GM21528 (cell line): ENCODE measurements around the gene THSD7A.
"Not testable (repeated sequence)": the region's sequence is repeated elsewhere in the genome, so short reads cannot be mapped to it uniquely, and the experiment has no call there.

Source experiments
- ATAC-seq: cut with Tn5 transposase; IDR thresholded peaks from one replicate; pipeline ENCODE4 v1.9.1; 2021; ENCODE audit warnings: mild to moderate bottlenecking, moderate library complexity; ENCODE audit not compliant: unreplicated experiment, low FRiP score

The THSD7A gene

GRCh38 chr7:11474902-11475585, 357.0 kb downstream of the THSD7A start:
- no peak for ATAC-seq

GRCh38 chr7:11473807-11474424, 358.1 kb downstream of the THSD7A start:
- no peak for ATAC-seq

GRCh38 chr7:11473220-11473619, 358.8 kb downstream of the THSD7A start:
- no peak for ATAC-seq

DNA sequence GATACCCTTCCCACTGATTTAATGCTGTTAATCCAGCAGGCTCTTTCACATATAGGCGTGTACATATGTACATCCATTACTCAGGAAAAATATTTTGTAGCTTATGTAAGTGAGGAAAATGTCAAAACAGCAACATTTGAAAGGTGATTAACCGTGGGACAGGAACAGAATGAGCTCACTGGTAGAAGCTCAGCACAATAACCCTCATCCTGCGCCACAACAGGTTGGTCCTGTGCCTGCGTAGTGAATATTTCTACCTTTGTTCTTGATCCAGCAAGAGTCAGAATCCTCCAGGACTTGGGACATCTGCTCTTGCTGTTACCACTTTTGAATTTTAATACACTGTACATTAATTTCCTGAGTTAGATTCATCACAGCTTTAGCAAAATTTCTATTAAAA, 359.4 kb downstream of the THSD7A start:
- no peak for ATAC-seq

DNA sequence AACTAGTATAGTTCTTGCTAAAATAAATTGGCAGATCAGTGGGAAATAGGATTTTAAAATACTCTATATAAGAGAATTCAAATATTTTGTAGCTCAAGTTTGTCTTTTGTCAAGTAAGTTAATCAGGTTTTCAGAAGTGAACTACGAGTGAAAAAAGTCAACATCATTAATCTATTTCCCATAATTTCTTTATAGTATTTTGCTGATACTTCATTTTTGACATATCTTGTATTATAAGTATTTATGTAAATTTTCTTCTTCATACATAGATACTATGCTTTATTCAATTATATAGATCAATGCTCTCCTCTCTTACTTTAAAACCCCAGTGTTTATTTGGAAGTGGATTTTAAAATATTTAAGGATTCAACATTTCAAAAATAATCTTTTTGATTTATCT, 360.7 kb downstream of the THSD7A start:
- no peak for ATAC-seq

DNA sequence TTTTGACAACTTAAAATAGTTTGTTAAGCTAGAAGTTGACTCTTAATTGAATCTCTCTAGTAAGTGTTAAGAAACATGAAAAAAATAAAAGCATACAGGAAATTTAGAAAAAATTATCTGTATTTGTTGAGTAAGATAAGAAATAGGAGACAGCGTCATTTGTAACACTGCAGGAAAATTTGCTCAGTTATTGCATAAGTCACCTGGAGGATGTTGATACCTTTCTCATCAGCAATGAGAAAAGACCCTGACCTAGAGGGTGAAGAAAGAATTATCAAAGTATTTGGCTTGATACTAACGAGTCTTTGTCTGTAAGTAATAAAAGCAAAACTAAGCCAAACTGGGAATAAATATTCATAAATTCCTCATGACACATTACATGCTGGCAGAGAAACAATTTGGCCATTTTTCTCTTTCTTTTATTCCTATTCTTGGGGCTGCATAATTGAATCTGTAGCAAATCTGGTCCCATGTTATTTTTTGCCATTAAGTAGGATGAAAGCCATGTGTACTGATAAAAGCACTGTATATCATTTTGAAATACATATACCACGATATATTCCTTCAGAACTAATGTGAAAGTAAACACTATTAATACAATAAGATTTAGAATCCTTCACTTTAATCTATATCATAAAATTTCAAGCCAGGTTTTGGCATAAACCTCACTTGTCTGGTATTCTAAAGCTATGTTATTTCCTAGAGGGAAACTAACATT, 362.8 kb downstream of the THSD7A start:
- no peak for ATAC-seq

DNA sequence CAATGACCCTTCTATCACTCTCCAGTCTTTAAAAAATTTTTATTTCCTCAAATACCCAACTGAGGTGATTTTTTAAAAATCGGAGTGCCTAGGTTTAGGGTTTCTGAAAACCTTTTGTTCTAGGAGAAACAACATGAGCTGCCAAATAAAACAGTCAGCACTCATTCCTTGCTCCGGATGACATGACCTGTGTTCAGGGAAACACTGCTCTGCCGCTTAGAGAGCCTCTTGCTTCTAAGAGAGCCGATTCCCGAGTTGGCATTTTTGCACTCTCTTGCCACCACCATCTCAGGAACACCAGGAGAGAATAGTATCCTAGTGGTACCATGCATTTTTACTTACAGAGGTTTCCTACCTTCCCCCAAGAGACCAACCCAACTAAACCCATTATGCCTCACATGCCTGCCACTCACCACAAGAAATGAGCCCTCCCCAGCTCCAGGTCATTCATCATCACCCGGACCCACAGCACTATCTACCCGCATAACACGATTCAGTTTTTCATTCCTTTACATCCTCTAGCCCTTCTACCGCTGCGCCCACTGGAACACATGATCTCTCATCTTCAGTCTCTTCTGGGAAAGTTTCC, 365.4 kb downstream of the THSD7A start:
- no peak for ATAC-seq

DNA sequence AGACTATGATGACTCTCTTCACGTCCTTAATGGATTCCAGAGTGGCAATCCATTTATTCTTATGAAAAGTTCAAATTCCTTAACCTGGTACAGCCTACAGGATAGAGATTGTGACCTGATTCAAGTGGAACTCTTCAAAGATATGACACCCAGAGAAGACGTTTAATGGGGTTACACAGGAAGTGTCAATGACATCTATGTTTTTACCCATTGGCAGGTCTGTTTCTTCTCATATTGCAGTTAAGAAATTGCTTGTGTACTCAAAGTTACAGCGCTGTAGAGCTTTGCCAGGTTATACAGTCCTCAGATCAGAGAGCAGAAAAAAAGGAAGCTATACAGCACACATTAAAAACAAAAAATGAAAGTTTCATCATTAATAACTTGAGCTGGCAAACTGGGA, 367.4 kb downstream of the THSD7A start:
- ATAC-seq, result no peak

GRCh38 chr7:11461946-11462345, 370.1 kb downstream of the THSD7A start:
- ATAC-seq, result no peak

DNA sequence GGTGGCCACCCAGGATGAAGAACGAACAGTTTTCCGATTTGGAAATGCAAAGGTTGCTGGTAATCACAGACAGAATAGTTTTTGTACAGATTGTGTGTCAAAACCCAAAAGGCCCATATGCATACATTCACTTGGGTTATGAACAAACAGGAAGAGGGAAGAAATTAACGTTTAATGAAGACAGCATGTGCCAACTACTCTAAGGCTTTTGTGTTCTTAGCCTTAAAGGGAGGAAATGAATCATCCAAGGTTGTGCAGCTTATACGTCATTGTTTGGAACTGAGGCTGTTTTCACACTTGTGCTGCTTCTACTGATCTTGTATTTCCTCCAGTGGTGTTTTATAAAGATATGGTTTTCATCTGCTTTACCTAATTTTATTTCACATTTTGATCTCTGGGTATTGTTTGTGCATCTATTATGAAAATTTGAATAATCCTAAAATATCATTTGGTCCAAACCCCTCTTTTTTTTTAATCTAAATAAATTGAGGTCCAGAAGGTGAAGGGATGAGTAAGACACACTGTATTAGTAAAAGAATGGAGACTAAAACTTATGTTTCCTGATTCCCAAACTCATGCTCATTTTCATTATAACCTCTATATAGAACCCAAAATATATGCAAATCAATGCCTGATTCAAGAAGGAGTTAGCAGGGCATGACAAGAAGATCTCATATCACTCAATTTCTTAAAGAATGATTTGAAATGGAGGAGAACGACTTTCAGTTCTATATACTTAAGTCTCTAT, 373.1 kb downstream of the THSD7A start:
- ATAC-seq, result no peak

DNA sequence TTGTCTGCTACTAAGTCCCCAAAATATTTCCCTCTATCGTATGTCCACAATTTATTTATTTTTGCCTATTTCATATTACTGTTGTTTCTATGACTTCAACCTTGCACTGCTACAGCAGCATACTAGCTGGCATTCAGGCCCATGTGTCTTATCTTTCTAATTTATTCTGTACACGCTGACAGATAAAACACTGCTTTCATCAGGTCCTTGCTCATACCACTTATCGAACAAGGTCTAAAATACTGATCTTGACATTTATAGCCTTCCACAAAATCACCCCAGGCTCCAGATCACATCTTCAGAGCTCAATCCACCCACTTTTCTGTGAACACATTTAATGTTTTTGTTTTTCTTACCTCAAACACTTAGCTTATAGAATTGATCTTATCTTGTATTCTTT, 374.6 kb downstream of the THSD7A start:
- no peak for ATAC-seq

DNA sequence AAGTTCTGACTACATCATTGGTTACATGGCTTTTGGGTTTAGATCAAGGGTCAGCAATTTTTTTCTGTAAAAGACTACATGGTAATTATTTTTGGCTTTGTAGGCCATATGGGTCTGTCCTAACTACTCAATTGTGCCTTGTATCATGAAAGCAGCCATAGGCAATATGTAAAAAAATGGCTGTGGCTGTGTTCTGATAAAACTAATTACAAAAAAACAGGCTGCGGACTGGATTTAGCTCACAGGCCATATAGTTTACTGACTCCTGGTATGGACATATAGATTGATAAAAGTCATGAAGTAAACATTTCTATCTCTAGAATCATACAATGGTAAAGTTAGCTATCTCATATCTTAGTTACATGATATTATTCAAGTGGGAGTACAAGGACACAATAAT, 375.4 kb downstream of the THSD7A start:
- no peak for ATAC-seq

- ATAC-seq, result no peak
Measured at GRCh38 chr7:11452476-11452875, 379.5 kb downstream of the THSD7A start.

DNA sequence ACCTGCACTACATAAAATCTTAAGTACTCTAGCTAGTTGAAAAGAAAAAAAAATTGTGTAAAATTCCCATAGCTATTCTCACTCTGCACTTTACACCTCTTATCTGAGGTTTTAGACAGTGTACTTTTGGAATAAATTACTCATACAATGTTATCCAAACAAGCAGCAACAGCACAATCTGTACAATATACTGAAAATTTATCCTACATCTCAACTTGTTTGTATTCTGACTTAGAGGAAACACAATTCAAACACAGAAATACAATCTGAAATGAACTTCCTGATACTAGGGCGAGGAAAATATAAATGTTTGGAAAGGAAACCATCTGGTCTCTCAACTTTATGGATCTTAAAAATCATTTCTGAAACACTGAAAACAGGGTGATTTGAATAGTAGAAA, 381.7 kb downstream of the THSD7A start:
- ATAC-seq, result no peak

- no peak for ATAC-seq
Measured at GRCh38 chr7:11449316-11449715, 382.7 kb downstream of the THSD7A start.

DNA sequence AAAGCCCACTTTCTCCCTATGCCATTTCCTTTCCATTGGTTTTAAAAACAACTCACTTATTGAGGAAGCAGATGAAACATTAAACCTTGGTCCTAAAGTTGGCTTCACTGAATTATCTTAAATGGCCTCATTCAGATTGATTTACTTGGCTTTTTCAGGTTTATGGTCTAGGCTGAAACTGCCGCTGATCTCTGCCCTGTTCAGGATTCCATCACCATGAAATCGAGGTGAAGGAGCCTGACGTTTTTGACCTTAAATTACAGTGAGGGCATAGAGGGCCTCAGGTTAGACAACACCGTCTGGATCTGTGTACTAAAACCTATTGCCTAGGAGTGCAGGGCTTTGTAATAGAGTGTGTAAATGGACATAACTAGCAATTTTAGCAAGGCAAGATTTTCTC, 383.7 kb downstream of the THSD7A start:
- ATAC-seq, result no peak

GRCh38 chr7:11447106-11447505, 384.9 kb downstream of the THSD7A start:
- ATAC-seq, result no peak

GRCh38 chr7:11443934-11444333, 388.1 kb downstream of the THSD7A start:
- ATAC-seq, result not testable (repeated sequence)

DNA sequence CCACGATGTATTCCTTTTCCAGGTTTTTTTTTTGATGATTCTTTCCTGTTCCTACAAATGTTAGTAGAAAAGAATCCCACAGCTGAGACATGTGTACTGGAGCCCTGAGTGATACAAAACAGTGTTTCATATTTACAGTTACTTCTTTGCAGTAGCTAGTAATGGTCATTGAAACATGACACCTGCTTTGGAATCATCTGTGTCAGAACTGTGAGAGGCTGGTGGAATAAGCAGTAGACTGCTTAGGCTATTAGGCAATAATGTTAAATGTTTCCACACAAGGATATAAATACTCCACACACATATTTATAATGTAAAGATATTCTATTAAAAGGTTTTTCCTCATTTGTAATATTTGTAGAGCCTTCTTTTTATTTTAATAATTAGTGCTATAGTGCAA, 394.0 kb downstream of the THSD7A start:
- no peak for ATAC-seq

- ATAC-seq, result no peak
Measured at GRCh38 chr7:11436773-11437524, 395.0 kb downstream of the THSD7A start.
